GM19397 (cell line): ENCODE results near the gene DLX6.

Experiments
- ATAC-seq: cut with Tn5 transposase; IDR thresholded peaks from one replicate; pipeline ENCODE4 v1.9.1; 2021; ENCODE audit warnings: mild to moderate bottlenecking, moderate library complexity; ENCODE audit not compliant: unreplicated experiment

DLX6 gene

DNA sequence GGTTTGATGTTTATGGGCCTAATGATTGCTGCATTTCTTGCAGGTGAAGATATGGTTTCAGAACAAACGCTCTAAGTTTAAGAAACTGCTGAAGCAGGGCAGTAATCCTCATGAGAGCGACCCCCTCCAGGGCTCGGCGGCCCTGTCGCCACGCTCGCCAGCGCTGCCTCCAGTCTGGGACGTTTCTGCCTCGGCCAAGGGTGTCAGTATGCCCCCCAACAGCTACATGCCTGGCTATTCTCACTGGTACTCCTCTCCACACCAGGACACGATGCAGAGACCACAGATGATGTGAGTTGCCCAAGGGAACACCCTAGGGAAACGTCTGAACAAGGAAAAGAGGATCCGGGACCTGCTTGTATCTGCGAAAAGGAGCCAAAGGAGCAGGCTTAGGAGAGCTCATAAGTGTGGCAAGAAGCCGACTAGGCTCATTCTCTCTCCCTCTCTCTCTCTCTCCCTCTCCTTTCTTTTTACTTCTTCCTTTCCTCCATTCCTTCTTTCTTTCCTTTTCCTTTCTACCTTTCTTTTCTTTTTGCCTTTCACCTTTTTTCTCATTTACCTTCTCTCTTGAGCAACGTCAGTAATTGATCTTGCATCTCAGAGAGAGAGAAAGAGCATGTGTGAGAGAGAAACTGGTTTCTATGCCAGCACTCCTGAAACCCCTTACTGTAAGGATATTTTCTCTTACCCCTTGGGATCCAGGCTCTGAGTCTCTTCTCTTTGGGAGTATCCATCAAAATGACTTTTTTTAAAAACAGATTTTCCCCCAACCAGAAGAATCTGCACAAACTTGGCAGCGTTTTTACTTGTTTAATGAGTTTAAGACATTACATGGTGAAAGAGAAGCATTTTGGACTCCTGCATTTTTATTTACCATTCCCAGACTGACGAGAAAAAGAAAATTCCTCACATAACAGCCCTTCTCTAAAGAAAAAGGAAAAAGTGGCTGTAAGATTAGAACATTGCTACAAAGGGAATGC lies 4.7 kb downstream of the DLX6 start:
- ATAC-seq = no peak

DNA sequence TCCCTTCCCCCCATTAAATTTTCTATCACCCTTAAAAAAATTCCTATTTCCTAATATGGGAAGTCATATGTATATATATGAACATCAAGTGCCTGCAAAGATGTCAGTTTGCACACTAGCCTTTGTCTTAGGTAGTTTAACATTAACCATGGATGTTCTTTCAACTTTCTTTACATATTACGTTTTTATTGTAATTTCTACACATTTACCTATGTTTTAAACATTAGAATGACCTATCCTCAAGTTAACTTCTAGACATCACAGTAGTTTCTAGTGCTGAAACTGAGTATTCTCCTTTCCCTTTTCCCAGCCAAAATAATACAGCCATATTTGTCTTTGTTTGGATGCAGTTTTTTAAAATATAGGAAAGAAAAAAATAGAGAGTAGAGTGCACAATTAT lies 5.8 kb downstream of the DLX6 start:
- no peak for ATAC-seq

GRCh38 chr7:97011536-97012364 lies 6.4 kb downstream of the DLX6 start:
- no peak for ATAC-seq

- no peak for ATAC-seq
Observed at GRCh38 chr7:97012365-97013133, 7.2 kb downstream of the DLX6 start.

DNA sequence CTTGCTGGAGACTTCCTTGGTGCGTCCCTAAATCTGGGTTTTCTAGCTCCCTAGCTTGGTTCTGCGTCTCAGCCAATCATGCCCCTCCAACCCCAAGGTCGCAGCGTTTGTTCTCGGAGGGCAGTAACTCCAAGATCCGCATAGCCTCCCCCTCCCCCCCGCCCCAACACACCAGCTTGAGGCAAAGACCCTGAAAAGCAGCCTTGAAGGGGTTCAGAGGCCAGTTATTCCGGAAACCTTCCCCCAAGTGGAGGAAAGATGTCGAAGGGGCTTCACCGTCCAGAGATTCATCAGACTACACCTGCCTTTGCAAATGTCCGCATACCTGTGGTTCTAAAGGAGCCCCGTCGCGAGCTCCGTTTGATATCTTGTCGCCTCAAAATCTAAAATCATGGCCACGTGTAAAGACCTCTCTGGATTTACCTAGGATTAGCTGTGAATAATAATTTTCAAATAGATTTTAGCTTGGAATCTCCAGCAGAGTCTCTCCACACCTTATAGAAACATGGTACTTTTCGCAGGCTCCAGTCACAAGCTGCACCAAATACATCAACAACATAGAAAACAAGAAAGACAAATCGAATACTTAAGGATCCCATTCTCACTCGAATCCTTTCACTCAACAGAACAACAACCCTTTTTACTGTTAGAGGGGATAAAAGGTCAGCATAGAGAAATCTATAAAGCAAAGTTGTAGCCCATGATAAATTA lies 7.9 kb downstream of the DLX6 start:
- no peak for ATAC-seq

GRCh38 chr7:97013845-97014134 lies 8.4 kb downstream of the DLX6 start:
- ATAC-seq = no peak

GRCh38 chr7:97014145-97014750 lies 8.9 kb downstream of the DLX6 start:
- ATAC-seq = no peak

- ATAC-seq = no peak
Observed at GRCh38 chr7:97015279-97015678, 9.9 kb downstream of the DLX6 start.

GRCh38 chr7:97015756-97016380 lies 10.5 kb downstream of the DLX6 start:
- no peak for ATAC-seq

DNA sequence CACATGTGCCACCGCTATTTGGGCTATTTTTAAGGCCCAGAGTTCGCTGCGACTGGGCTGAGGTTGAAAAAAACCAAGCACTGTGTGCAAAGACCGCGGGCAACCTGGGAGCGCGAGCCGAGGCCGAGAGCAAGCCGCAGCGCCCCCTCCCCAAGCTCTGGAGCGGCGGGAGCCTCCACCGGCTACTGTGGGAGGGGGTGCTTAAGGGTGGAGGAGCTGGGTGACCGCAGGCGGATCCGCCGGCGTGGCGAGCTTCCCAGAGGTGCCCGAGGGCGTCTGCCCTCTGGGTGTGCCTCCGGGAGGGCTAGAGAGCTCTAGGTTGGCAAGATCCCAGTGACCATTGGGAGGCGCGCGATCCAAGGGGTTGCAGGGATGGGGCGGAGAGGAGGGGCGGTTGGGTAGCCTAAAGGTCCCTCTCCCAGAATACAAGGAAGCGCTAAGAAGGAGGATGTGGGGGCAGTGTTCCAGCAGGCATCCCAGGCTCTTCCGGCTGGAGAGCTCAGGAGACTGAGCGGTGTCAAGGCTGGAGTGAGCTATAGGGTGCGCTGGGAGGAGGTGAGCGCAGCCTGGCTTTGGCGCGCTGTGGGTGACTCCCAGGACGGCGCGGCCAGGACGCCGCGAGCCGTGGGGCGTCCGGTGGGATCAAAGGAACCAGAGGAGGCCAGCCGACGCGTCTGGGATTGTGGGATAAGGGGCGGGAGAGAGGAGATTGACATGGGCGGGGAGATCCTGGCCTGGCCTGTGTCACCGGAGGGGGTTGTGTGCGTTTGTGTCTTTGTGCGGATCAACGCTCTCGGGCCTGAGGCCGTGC lies 11.2 kb downstream of the DLX6 start:
- ATAC-seq = no peak

DNA sequence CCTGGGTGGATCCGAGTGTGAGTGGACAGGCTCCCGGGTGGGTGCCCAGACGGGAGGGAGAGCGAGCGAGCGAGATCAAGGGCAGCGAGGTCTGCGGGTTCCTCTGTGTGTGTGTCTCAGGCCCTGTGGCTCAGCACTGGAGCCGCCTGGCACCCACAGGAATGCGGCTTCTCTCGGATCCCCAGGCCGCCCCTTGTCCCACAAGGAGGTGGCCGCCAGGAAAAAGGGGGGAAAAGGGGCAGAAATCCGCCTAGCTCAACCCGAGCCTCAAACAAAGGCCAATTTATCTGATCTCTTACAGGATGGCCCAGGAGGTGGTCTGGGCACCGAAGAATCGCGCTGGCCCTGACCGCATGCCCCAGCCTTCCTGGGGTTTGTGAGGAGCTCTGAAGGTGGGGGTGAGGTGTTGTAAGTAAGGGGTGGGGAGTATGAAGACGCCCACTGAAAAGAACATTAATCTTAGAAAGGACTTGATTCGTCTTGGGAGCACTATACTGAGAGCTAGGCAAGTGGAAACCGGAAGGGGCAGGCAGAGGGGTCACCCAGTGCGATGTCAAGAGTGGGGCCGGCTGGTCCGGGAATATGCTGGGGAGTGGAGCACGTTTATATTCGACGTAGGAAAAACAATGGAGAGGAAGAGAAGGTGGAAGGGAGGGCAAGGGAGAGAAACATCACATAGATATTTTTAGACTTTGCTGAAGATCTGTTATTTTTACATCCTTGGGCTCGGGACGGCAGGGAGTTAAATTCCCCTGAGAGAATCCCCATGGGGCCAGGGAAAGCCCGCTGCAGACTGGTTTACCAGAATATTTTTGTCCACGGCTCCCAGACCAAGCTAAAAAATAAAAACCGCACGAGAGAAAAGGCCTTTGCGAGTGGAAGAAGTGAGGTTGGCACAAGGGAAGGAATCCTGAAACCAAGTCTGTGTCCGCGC lies 12.1 kb downstream of the DLX6 start:
- no peak for ATAC-seq

- ATAC-seq = no peak
Observed at GRCh38 chr7:97018126-97018601, 12.8 kb downstream of the DLX6 start.

DNA sequence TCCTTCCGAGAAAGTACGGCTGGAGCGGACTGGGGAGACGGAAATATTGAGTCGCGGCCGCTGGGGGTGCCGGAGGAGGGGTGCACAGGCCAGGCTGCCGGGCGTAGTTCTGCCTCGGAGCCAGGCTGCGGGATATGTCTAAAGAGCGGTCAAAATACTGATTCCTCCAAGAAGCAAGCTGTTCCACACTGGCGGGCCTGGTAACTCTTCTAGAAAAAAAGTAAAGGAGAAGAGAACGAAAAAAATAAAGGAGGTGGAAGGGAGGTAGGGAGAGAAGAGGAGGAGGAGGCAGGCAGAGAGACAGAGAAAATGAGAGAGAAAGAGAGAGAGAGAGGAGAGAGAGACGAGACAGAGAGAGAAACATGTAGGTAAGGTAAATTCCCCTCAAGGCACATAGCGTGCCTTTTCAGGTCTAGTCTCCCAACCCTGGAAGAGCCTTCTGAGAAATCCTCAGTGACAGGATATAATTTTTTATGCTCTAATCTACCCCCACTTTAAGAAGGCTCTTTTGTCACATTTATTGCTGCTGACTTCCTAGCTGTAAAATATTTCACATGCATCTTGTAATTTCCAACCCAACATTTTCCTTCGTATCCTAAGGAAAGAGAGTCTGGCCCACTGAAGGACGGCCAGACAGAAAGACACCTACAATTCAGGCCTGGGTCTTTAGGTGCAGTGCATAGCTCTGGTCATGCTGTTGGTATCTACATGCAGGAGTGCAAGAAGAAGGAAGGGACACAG lies 13.6 kb downstream of the DLX6 start:
- no peak for ATAC-seq

DNA sequence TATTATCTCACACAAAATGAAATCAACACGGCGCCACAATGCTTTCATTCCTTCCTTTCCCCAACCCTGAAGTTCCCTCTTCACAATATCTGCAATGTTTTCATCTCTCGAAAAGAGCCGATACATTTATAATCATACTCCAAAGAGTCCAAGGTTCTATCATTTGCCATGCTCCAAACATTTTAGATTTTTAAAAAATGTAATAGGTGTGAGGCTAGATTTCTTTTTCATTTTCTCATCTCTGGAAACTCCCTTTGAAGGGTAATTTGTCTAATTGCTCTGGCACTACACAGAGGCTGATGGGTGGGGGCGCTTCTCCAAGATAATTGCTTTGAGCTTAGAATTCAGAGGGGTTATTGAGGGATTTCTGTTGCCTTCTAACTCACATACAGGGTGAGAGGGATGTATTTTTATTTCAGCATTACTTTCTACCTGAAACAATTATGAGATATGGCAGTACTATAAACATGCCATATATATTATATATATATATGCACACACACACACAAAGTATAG lies 14.4 kb downstream of the DLX6 start:
- ATAC-seq = no peak

GRCh38 chr7:97020601-97020995 lies 15.2 kb downstream of the DLX6 start:
- no peak for ATAC-seq

GRCh38 chr7:97020996-97021746 lies 15.8 kb downstream of the DLX6 start:
- ATAC-seq = no peak
